H1 (cell line): ENCODE data around the gene KLHL9. TPM values are rescaled to one million over a fixed set of nuclear protein-coding genes. Genes with fewer than 3 reads are reported as not detected.

ENCODE experiments used
- CHD7 ChIP-seq: fragments of 300-600 bp; sonication (generic); IDR thresholded peaks from 2 replicates; pipeline ENCODE4 v1.7.1; 2012; ENCODE audit warnings: low read length, moderate library complexity, mild to moderate bottlenecking, inconsistent platforms; ENCODE audit not compliant: insufficient replicate concordance
- polyA plus RNA-seq, 7 experiments: library from polyadenylated mRNA; depleted of rRNA in 3 of 7; stranded (reverse) in 5 of 7; unstranded in 2 of 7; fragments of >200 nt in 5 of 7; fragments of 200-250 nt in 2 of 7; gene quantifications; 1 replicate in 5 of 7; 2 replicates in 1 of 7; 4 replicates in 1 of 7; pipeline versions ENCODE4 v1.2.1 to v1.2.3, GENCODE V29; 2011 to 2013; ENCODE audit warnings: missing spikeins in 2 of 7, mixed read lengths in 2 of 7
- total RNA-seq: library from RNA; stranded (reverse); fragmentation: NEBNext Ultra II Directional; extraction: Animal tissue kit (Norgen Biotek cat#: 25700); gene quantifications from 2 replicates; pipeline ENCODE4 v1.2.1, GENCODE V29; 2021

Gene KLHL9
- total and polyA plus RNA-seq, 2 of the 8 experiments (the other 6 are each of a cell fraction or from before 2014, with no cell fraction given) = 4.9 to 15.7 TPM

GRCh38 chr9:21331676-21332402, 3.4 kb downstream of the KLHL9 start (continued):
- TF ChIP-seq CHD7 = no peak
- TF ChIP-seq, all 59 proteins: peak for 0
